Mammary epithelial cell (primary cell): ENCODE measurements around the gene YTHDF1.
A peak's percentile ranks its signal among the peaks of the same experiment; 100 is the strongest.

Experiments
- CTCF ChIP-seq, 2 donors: IDR thresholded peaks in 1 of 2; conservative IDR thresholded peaks in 1 of 2; 2 replicates each; pipeline ENCODE4 v1.5.1; 2011 to 2012; ENCODE audit warnings: inconsistent platforms in 2 of 2, low read length in 2 of 2, mild to moderate bottlenecking in 2 of 2, control low read depth in 1 of 2, low read depth in 1 of 2; ENCODE audit not compliant: insufficient read depth in 1 of 2; ENCODE audit errors: extremely low read depth in 1 of 2
- EZH2 ChIP-seq: IDR thresholded peaks from 2 replicates; pipeline ENCODE4 v1.6.1; 2012; ENCODE audit warnings: low read length, inconsistent platforms, borderline replicate concordance

GRCh38 chr20:63179687-63180568, 36.0 kb downstream of the YTHDF1 start:
- no peak for TF ChIP-seq CTCF (conservative IDR thresholded peaks at IDR 0.05 in 1 of 2, IDR thresholded peaks at IDR 0.05 in 1 of 2; ENCODE audit: extremely low read depth in 1 of 2, insufficient read depth in 1 of 2, low read depth in 1 of 2, low read length in 2 of 2)
- peak; percentile 17 for TF ChIP-seq EZH2
